Muscle layer of duodenum (tissue), 2 donors: ENCODE measurements around the gene CT45A6.
"Not testable (repeated sequence)": the region's sequence is repeated elsewhere in the genome, so short reads cannot be mapped to it uniquely, and the experiment has no call there.

ENCODE experiments used
- H3K27ac ChIP-seq: one replicate; pipeline ENCODE4 v1.7.0; 2013; ENCODE audit warnings: mild to moderate bottlenecking, low read length
- H3K27me3 ChIP-seq: one replicate; pipeline ENCODE4 v1.7.0; 2013; ENCODE audit warnings: low read depth, mild to moderate bottlenecking, control low read depth, low read length
- H3K36me3 ChIP-seq, 2 donors: one replicate each; pipeline ENCODE4 v1.7.0; 2013; ENCODE audit warnings: low read length in 2 of 2, control low read depth in 1 of 2, mild to moderate bottlenecking in 1 of 2; ENCODE audit not compliant: insufficient read depth in 2 of 2, control insufficient read depth in 1 of 2
- H3K4me1 ChIP-seq, 2 donors: one replicate each; pipeline ENCODE4 v1.7.0; 2013; ENCODE audit warnings: low read length in 2 of 2, mild to moderate bottlenecking in 2 of 2, control low read depth in 1 of 2, moderate library complexity in 1 of 2; ENCODE audit not compliant: insufficient read depth in 2 of 2, control insufficient read depth in 1 of 2
- H3K4me3 ChIP-seq, 2 donors: one replicate each; pipeline ENCODE4 v1.7.0; 2013; ENCODE audit warnings: low read length in 2 of 2, low read depth in 1 of 2, mild to moderate bottlenecking in 1 of 2
- H3K9me3 ChIP-seq, 2 donors: one replicate each; pipeline ENCODE4 v1.7.0; 2013; ENCODE audit warnings: low read length in 2 of 2, control low read depth in 1 of 2, mild to moderate bottlenecking in 1 of 2; ENCODE audit not compliant: control insufficient read depth in 1 of 2
- donor health status: healthy.

Gene CT45A6, protein sequence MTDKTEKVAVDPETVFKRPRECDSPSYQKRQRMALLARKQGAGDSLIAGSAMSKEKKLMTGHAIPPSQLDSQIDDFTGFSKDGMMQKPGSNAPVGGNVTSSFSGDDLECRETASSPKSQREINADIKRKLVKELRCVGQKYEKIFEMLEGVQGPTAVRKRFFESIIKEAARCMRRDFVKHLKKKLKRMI

GRCh38 chrX:135802687-135803086 lies at the start of gene CT45A6:
TSS of gene CT45A6 (minus strand) at chrX:135802787. CDS start at chrX:135798993, 3,794 bp downstream.
- not testable (repeated sequence) for H3K27me3 ChIP-seq, H3K36me3 ChIP-seq

GRCh38 chrX:135837180-135837579 lies 34.6 kb upstream of the CT45A6 start, which contains the start of gene CT45A7:
TSS of gene CT45A7 (minus strand) at chrX:135837280. CDS start at chrX:135833533, 3,747 bp downstream.
- not testable (repeated sequence) for H3K27ac ChIP-seq, H3K27me3 ChIP-seq, H3K36me3 ChIP-seq, H3K4me1 ChIP-seq, H3K9me3 ChIP-seq, H3K4me3 ChIP-seq

More at GRCh38 chrX:135802687-135803086, at the start of gene CT45A6:
- H3K4me3 ChIP-seq, H3K27ac ChIP-seq, H3K4me1 ChIP-seq, H3K9me3 ChIP-seq: not testable (repeated sequence)

DNA sequence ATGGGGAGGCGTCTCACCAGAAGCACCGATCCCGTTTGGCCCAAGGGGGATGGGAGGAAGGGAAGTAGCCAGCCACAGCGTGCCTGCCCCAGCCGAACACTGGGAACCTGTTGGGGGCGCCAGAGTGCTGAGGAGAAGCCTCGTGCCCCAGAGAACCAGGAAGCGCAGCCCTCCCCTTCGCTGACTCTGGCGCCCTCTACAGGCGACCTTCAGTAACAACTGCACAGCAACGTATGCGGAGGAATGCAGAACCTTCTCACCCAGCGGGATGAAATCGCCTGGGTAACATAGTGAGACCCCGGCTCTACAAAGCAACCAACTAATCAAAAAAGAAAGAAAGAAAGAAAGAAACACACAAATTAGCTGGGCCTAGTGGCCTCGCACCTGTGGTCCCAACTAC lies 17.3 kb upstream of the CT45A6 start, which contains the start of gene CT45A2:
Gene CT45A2 (minus strand): TSS at position 101 of the 400 bp plus-strand sequence. CDS start 3,747 bp downstream, outside the sequence.
- H3K27ac ChIP-seq, H3K36me3 ChIP-seq, H3K4me3 ChIP-seq, H3K4me1 ChIP-seq, H3K27me3 ChIP-seq, H3K9me3 ChIP-seq: not testable (repeated sequence)

DNA sequence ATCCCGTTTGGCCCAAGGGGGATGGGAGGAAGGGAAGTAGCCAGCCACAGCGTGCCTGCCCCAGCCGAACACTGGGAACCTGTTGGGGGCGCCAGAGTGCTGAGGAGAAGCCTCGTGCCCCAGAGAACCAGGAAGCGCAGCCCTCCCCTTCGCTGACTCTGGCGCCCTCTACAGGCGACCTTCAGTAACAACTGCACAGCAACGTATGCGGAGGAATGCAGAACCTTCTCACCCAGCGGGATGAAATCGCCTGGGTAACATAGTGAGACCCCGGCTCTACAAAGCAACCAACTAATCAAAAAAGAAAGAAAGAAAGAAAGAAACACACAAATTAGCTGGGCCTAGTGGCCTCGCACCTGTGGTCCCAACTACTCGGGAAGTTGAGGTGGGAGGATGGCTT lies 17.2 kb downstream of the CT45A6 start, which contains the start of gene CT45A5:
Gene CT45A5 (minus strand): TSS at position 101 of the 400 bp plus-strand sequence. CDS start 3,774 bp downstream, outside the sequence.
- not testable (repeated sequence) for H3K4me1 ChIP-seq, H3K9me3 ChIP-seq, H3K27ac ChIP-seq

GRCh38 chrX:135768091-135768490 lies 34.5 kb downstream of the CT45A6 start, which contains the start of gene CT45A3:
TSS of gene CT45A3 (minus strand) at chrX:135768191. CDS start at chrX:135764444, 3,747 bp downstream.
- H3K27me3 ChIP-seq, H3K4me1 ChIP-seq, H3K27ac ChIP-seq, H3K36me3 ChIP-seq, H3K9me3 ChIP-seq, H3K4me3 ChIP-seq: not testable (repeated sequence)

More for the DNA sequence above, 17.2 kb downstream of the CT45A6 start, which contains the start of gene CT45A5:
- H3K4me3 ChIP-seq, H3K27me3 ChIP-seq, H3K36me3 ChIP-seq: not testable (repeated sequence)

DNA sequence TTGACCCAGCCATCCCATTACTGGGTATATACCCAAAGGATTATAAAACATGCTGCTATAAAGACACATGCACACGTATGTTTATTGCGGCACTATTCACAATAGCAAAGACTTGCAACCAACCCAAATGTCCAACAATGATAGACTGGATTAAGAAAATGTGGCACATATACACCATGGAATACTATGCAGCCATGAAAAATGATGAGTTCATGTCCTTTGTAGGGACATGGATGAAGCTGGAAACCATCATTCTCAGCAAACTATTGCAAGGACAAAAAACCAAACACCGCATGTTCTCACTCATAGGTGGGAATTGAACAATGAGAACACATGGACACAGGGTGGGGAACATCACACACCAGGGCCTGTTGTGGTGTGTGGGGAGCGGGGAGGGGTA lies 57.8 kb downstream of the CT45A6 start:
- H3K9me3 ChIP-seq, H3K27me3 ChIP-seq, H3K4me1 ChIP-seq, H3K36me3 ChIP-seq, H3K27ac ChIP-seq, H3K4me3 ChIP-seq: not testable (repeated sequence)
